Heart right ventricle (tissue), 16 donors: ENCODE measurements around the gene HCN2. TPM values are rescaled to one million over a fixed set of nuclear protein-coding genes. Genes with fewer than 3 reads are reported as not detected.
"Not testable (repeated sequence)": the region's sequence is repeated elsewhere in the genome, so short reads cannot be mapped to it uniquely, and the experiment has no call there.

Experiments used
- ATAC-seq, 8 donors: fragments of 200-7000 bp; cut with Tn5 transposase; one replicate each; pipeline ENCODE4 v1.9.1; 2020; ENCODE audit warnings: mild to moderate bottlenecking in 8 of 8, moderate library complexity in 8 of 8, moderate number of reproducible peaks in 1 of 8
- DNase-seq, 2 donors: peaks; one replicate each; pipeline ENCODE4 v3.0.0-alpha.2; 2020
- H3K27ac ChIP-seq, 10 donors: fragments of 200-600 bp; sonication (generic) in 2 of 10; one replicate each; pipeline versions ENCODE4 v1.5.0 to v1.8.0; 2020 to 2022; ENCODE audit warnings: mild to moderate bottlenecking in 3 of 10
- H3K27me3 ChIP-seq, 7 donors: fragments of 200-600 bp; one replicate each; pipeline ENCODE4 v1.8.0; 2021 to 2022; ENCODE audit warnings: mild to moderate bottlenecking in 2 of 7
- H3K36me3 ChIP-seq, 9 donors: fragments of 200-600 bp; sonication (generic) in 1 of 9; one replicate each; pipeline versions ENCODE4 v1.5.0 to v1.8.0; 2020 to 2022; ENCODE audit warnings: mild to moderate bottlenecking in 2 of 9
- H3K4me1 ChIP-seq, 9 donors: fragments of 200-600 bp; sonication (generic) in 1 of 9; one replicate each; pipeline versions ENCODE4 v1.5.0 to v1.8.0; 2020 to 2022; ENCODE audit warnings: mild to moderate bottlenecking in 4 of 9
- H3K4me3 ChIP-seq, 10 donors: fragments of 200-600 bp; sonication (generic) in 2 of 10; one replicate each; pipeline versions ENCODE4 v1.5.0 to v1.8.0; 2020 to 2022; ENCODE audit warnings: mild to moderate bottlenecking in 7 of 10, moderate library complexity in 2 of 10
- H3K9me3 ChIP-seq, 11 donors: fragments of 200-600 bp in 10 of 11; sonication (generic) in 2 of 11; one replicate each; pipeline versions ENCODE4 v1.5.0 to v1.8.0; 2013 to 2022; ENCODE audit warnings: mild to moderate bottlenecking in 2 of 11, control low read depth in 1 of 11, moderate library complexity in 1 of 11
- CTCF ChIP-seq, 9 donors: fragments of 200-600 bp; sonication (generic) in 2 of 9; IDR thresholded peaks; one replicate each; pipeline versions ENCODE4 v1.5.0 to v1.8.0; 2021 to 2022; ENCODE audit warnings: antibody characterized with exemption in 9 of 9, mild to moderate bottlenecking in 5 of 9, moderate library complexity in 1 of 9
- WGBS, 2 donors: extraction: QIAGEN DNeasy Blood & Tissue Kit; methylation state at CpG; one replicate each; pipeline ENCODE4 v1.1.7; 2013; ENCODE audit warnings: inconsistent platforms in 1 of 2; 5-methylcytosine and 5-hydroxymethylcytosine counted together
- intact Hi-C, 10 donors: fragments of 100-400 bp; cut with DNase I; formaldehyde crosslinking; loops; one replicate each; pipeline versions ENCODE4 v1.11.1 to v1.14.2; 2022
- polyA plus RNA-seq, 2 donors: library from polyadenylated mRNA; stranded (reverse); fragments of 200-250 nt; gene quantifications; one replicate each; pipeline ENCODE4 v1.2.3, GENCODE V29; 2013
- total RNA-seq, 10 donors: library from RNA; stranded (reverse); fragmentation: NEBNext Ultra II Directional in 3 of 10; extraction: Animal tissue kit (Norgen Biotek cat#: 25700) in 3 of 10; gene quantifications; one replicate each; pipeline versions ENCODE4 v1.2.1 to v1.2.4, GENCODE V29; 2021 to 2023
- donor health status: Arrhythmogenic right ventricular cardiomyopathy.
- donor health status: ischemic (EF 13 %, LVEDD 7.1; RV severe dilation, severe dysfunction).
- donor health status: healthy with polysubstance abuse.
- donor health status: DM: no; HTN: yes; CAD: no.
- donor health status: DM: no; HTN: no; CAD: no.
- donor health status: ischemic (EF 25% LVEDD 6.9; RV normal size, moderate dysfunction).
- donor health status: ischemic (EF 25% LVEDD 5.7; RV mildly dilated, moderate dysfunction).
- donor health status: healthy.
- donor health status: DM: yes; HTN: yes; CAD: no.
- donor health status: Ischemic cardiomyopathy.
- donor health status: ischemic (EF 35%, LVEDD 5.7; RV mildly dilated, moderate dysfunction).
- donor health status: nonischemic (EF 11% LVEDD 7.7; RV severe dilation, severe dysfunction).
- donor health status: DM: yes; HTN: yes; CAD: no.
- donor health status: PGD.
- donor health status: ischemic (EF 29% LVEDD 5.4; RV normal size, mild dysfunction).
- donor health status: nonischemic (EF 23%, LVEDD 6.1; RV moderate dilation, normal function).

HCN2 gene
- total and polyA plus RNA-seq, 12 donors = 0.90 to 10.7 (median 4.8) TPM

GRCh38 chr19:619286-620002, 29.8 kb downstream of the HCN2 start:
- Histone ChIP-seq H3K9me3 (no peaks in the 10 kb centered on the region), H3K27me3 (peaks cover 0 to 8% (median 0%) of the 10 kb centered on the region in 7 donors), H3K4me1 (peaks cover 0 to 3% (median 0%) of the 10 kb centered on the region in 9 donors), H3K4me3 (no peak overlapping the region), H3K36me3 (peaks cover 0 to 73% (median 54%) of the 10 kb centered on the region in 9 donors), H3K27ac (no peak overlapping the region)
- DNase-seq (no peak), ATAC-seq (peak in 1 of 8 donors; percentile 20)
- no peak for TF ChIP-seq CTCF (IDR thresholded peaks at IDR 0.05)
- intact Hi-C loops = no loop called here
- 96 to 97% methylated on average over 46 to 47 of the region's 47 CpGs for WGBS, 2 donors

DNA sequence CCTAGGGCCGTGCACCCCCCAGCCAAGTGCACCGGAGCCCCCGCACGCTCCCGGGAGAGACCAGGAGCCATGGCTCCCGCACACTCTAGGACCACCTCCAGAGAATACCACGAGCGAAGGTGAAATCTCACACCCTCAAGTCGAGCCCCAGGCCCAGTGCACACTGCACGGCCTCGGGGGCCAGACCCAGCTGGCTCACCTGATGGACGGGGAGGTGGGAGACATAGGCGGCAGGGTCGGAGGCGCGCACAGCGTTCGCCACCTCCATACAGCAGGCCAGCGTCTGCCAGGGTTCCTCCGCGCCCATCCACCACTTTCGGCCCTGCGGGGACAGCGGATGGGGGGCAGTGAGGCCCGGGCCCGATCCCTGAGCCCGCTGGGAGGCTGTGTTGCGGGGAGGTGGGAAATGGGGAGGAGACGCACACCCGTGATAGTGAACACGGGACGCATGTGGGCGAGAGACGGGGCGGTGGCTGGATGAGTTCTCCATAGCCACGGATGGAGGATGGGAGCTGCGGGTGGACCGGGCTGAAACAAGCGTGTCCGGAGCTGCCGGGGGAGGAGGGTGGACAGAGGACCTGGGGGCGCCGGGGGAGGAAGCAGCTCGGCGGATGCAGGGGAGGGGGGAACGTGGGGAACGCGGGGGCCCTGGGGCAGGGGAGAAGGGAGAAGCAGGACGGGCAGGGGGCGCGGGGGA, 30.6 kb downstream of the HCN2 start:
- H3K27me3 ChIP-seq = peaks cover 0 to 8% (median 0%) of the 10 kb centered on the region in 7 donors
- DNase-seq (no peak), ATAC-seq (no peak)
- H3K4me1 ChIP-seq = peaks cover 0 to 3% (median 0%) of the 10 kb centered on the region in 9 donors
- H3K27ac ChIP-seq = no peak overlapping the region
- H3K4me3 ChIP-seq = no peak overlapping the region
- 94 to 95% methylated on average over 44 to 51 of the region's 51 CpGs for WGBS, 2 donors
- H3K36me3 ChIP-seq = peaks cover 0 to 82% (median 57%) of the 10 kb centered on the region in 9 donors
- no peak for TF ChIP-seq CTCF (IDR thresholded peaks at IDR 0.05)
- intact Hi-C loops = no loop called here
- H3K9me3 ChIP-seq = no peaks in the 10 kb centered on the region

DNA sequence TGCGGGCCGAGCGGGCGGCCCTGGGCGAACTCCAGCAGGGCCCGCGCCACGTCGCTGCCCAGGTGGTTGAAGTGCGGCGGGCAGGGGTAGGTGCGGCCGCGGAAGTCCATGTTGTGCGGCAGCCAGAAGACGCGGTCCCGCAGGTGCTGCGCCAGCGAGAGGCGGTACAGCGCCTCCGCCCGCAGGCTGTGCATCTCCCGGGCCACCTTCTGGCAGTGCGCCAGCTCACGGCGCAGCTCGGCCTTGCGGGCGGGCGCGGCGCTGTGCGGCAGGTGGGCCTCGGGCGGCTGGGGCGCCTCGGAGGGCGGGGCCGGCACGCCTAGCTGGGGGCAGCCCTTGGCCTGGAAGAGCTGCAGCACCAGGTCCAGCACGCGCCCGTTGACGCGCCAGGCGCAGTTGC, 31.5 kb downstream of the HCN2 start:
- intact Hi-C loops, H3K4me3 ChIP-seq, H3K9me3 ChIP-seq, DNase-seq, H3K27me3 ChIP-seq, ATAC-seq, H3K4me1 ChIP-seq, H3K27ac ChIP-seq: not testable (repeated sequence)
- 97% methylated on average over 48 of the region's 48 CpGs for WGBS, 2 donors
- peaks cover 0 to 90% (median 57%) of the 10 kb centered on the region in 9 donors for H3K36me3 ChIP-seq

DNA sequence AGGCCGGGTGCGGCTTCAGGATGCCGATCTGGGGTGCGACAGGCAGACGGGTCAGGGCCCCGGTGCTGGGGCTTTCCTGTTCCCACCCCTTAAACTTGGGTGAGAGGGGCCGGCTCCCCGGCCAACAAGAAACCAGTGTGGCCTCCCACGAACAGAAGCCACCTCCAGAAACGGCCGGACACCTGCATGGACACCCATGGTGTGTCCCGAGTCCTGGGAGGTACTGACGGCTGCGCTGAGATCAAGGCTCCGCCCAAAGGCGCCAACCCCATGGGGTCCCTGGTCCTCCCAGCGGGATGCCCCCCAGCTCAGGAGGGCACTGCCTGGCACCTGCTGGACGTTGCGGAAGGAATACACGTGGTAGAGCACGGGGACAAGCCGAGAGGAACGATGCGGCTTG, 32.1 kb downstream of the HCN2 start:
- DNase-seq (no peak), ATAC-seq (no peak)
- WGBS, 2 donors = 89 to 93% methylated on average over 23 to 24 of the region's 24 CpGs
- TF ChIP-seq CTCF (IDR thresholded peaks at IDR 0.05) = no peak
- Histone ChIP-seq H3K36me3 (peaks cover 0 to 91% (median 57%) of the 10 kb centered on the region in 9 donors), H3K27ac (no peak overlapping the region), H3K27me3 (peaks cover 0 to 4% (median 0%) of the 10 kb centered on the region in 7 donors), H3K4me1 (no peaks in the 10 kb centered on the region), H3K4me3 (no peak overlapping the region), H3K9me3 (no peaks in the 10 kb centered on the region)
- intact Hi-C loops = no loop called here
